Neural cell (in vitro differentiated cells): ENCODE measurements around the gene TMTC1.

Experiments
- RAD21 ChIP-seq: fragments of 450-650 bp; conservative IDR thresholded peaks from 2 replicates; pipeline ENCODE4 v1.6.1; 2014; ENCODE audit warnings: antibody characterized with exemption, mild to moderate bottlenecking, moderate library complexity
- TF ChIP-seq, protein P1 (sequence below): fragments of 450-650 bp; IDR thresholded peaks from 2 replicates; pipeline ENCODE4 v1.5.1; 2014; ENCODE audit warnings: antibody characterized with exemption, mild to moderate bottlenecking, moderate library complexity; ENCODE audit not compliant: poor library complexity, severe bottlenecking

DNA sequence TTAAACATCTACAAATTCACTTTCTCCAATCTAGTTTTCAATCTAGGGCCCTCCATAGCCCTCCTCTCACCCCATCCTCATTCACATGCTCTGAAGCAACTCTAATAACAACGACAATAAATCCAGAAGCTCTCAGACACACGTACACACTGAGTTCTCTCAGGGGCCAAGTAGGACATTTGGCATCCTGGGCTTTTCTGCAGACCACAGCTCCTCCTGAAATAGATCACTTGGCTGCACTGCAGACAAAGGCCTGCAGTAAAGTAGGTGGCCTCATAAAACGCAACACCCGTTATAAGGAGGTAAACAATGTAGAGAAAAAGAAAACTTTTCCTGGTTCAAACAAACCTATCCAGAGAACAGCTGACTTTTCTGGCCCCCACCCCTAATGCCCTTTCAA lies 111.2 kb downstream of the TMTC1 start:
- TF ChIP-seq, protein P1, sequence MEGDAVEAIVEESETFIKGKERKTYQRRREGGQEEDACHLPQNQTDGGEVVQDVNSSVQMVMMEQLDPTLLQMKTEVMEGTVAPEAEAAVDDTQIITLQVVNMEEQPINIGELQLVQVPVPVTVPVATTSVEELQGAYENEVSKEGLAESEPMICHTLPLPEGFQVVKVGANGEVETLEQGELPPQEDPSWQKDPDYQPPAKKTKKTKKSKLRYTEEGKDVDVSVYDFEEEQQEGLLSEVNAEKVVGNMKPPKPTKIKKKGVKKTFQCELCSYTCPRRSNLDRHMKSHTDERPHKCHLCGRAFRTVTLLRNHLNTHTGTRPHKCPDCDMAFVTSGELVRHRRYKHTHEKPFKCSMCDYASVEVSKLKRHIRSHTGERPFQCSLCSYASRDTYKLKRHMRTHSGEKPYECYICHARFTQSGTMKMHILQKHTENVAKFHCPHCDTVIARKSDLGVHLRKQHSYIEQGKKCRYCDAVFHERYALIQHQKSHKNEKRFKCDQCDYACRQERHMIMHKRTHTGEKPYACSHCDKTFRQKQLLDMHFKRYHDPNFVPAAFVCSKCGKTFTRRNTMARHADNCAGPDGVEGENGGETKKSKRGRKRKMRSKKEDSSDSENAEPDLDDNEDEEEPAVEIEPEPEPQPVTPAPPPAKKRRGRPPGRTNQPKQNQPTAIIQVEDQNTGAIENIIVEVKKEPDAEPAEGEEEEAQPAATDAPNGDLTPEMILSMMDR, result no peak
- no peak for TF ChIP-seq RAD21
